ENCODE data around the gene MORC4. TPM values are rescaled to one million over a fixed set of nuclear protein-coding genes. Genes with fewer than 3 reads are reported as not detected.

Gene MORC4
- total RNA-seq, 1 donor from 2014 or later = 26.0 TPM

- Mint-ChIP-seq H3K4me3 (ENCODE audit: unreplicated experiment) (no peak overlapping the region), H3K27me3 (ENCODE audit: low read depth, unreplicated experiment) (peaks cover 2% of the 10 kb centered on the region), H3K4me1 (ENCODE audit: low read depth, unreplicated experiment) (no peaks in the 10 kb centered on the region), H3K36me3 (ENCODE audit: low read depth, unreplicated experiment) (no peaks in the 10 kb centered on the region), H3K27ac (ENCODE audit: unreplicated experiment) (no peak overlapping the region), H3K9me3 (ENCODE audit: unreplicated experiment) (no peaks in the 10 kb centered on the region)
- FAIRE-seq (peak; percentile 73), DNase-seq (ENCODE audit: low read depth) (peak; percentile 2)
- Histone ChIP-seq H3K79me2 (ENCODE audit: insufficient read depth, low read length) (no peaks in the 10 kb centered on the region), H3K27ac (ENCODE audit: low read depth, low read length) (no peak overlapping the region), H3K36me3 (ENCODE audit: insufficient read depth, low read length) (no peaks in the 10 kb centered on the region), H2AFZ (ENCODE audit: low read depth, low read length) (no peak overlapping the region), H3K4me1 (ENCODE audit: insufficient read depth, low read length) (no peaks in the 10 kb centered on the region), H3K9ac (ENCODE audit: low read length) (no peak overlapping the region), H3K4me2 (ENCODE audit: low read length) (no peak overlapping the region), H3K27me3 (ENCODE audit: insufficient read depth, low read length) (no peaks in the 10 kb centered on the region), H3K9me3 (ENCODE audit: insufficient read depth, low read depth, low read length) (no peaks in the 10 kb centered on the region), H4K20me1 (ENCODE audit: insufficient read depth, low read length) (no peaks in the 10 kb centered on the region), H3K4me3 (ENCODE audit: insufficient read depth, low read depth, low read length) (no peak overlapping the region)
- TF ChIP-seq EZH2 (IDR thresholded peaks at IDR 0.05; ENCODE audit: insufficient read depth, low read length) = no peak
- TF ChIP-seq, protein P1, sequence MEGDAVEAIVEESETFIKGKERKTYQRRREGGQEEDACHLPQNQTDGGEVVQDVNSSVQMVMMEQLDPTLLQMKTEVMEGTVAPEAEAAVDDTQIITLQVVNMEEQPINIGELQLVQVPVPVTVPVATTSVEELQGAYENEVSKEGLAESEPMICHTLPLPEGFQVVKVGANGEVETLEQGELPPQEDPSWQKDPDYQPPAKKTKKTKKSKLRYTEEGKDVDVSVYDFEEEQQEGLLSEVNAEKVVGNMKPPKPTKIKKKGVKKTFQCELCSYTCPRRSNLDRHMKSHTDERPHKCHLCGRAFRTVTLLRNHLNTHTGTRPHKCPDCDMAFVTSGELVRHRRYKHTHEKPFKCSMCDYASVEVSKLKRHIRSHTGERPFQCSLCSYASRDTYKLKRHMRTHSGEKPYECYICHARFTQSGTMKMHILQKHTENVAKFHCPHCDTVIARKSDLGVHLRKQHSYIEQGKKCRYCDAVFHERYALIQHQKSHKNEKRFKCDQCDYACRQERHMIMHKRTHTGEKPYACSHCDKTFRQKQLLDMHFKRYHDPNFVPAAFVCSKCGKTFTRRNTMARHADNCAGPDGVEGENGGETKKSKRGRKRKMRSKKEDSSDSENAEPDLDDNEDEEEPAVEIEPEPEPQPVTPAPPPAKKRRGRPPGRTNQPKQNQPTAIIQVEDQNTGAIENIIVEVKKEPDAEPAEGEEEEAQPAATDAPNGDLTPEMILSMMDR (IDR thresholded peaks at IDR 0.05; ENCODE audit: insufficient read depth, low read depth, low read length) = peak; percentile 42
Measured at GRCh38 chrX:107025545-107025944, 25.5 kb upstream of the MORC4 start.

DNA sequence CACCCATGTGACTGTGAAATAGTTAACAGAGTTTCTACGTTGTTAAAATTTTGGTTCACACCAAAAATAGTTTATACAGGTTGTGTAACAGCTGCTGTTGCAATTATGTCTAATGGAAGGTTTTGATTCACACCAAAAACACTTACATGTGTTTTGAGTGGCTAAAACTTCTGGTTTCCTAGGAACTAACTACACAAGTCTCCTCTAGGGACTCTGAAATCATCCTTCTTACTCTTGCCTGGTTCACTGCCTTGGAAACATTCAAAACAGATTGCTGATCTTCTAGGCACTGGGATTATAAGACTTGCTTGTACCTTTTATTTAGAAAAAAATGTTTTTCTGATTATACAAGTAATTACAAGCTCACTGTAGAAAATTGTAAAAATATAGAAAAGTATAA is 14.9 kb upstream of the MORC4 start:
- no peak for DNase-seq (ENCODE audit: low read depth)
- H3K79me2 ChIP-seq (ENCODE audit: insufficient read depth, low read length) = no peaks in the 10 kb centered on the region
- peaks cover 1% of the 10 kb centered on the region for H3K27me3 Mint-ChIP-seq (ENCODE audit: low read depth, unreplicated experiment)

DNA sequence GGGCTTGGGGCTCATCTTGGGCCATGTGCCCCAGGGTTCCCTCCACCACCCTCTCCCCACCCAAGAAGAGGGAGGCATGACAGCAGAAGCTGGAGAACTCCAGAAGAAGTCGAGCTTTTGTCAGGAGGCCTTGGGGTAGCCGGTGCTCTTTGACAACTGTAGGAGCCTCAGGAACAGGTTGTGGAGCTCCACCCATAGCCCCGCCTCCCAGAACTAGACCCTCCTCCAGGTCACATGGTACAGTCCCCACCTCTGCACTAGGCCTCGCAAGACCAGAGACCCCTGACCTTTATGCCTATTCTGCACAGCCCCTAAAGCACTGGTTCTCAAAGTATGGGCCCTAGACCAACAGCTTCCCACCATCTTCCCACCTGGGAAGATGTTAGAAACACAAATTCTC is 8.0 kb upstream of the MORC4 start:
- Mint-ChIP-seq H3K27me3 (ENCODE audit: low read depth, unreplicated experiment) (peaks cover 1% of the 10 kb centered on the region), H3K27ac (ENCODE audit: unreplicated experiment) (no peak overlapping the region), H3K36me3 (ENCODE audit: low read depth, unreplicated experiment) (no peaks in the 10 kb centered on the region), H3K4me3 (ENCODE audit: unreplicated experiment) (no peak overlapping the region), H3K9me3 (ENCODE audit: unreplicated experiment) (no peaks in the 10 kb centered on the region), H3K4me1 (ENCODE audit: low read depth, unreplicated experiment) (no peaks in the 10 kb centered on the region)
- no peak for TF ChIP-seq EZH2 (IDR thresholded peaks at IDR 0.05; ENCODE audit: insufficient read depth, low read length)
- TF ChIP-seq, protein P1 (IDR thresholded peaks at IDR 0.05; ENCODE audit: insufficient read depth, low read depth, low read length) = no peak
- FAIRE-seq = no peak
- Histone ChIP-seq H3K4me1 (ENCODE audit: insufficient read depth, low read length) (no peaks in the 10 kb centered on the region), H2AFZ (ENCODE audit: low read depth, low read length) (no peak overlapping the region), H3K79me2 (ENCODE audit: insufficient read depth, low read length) (no peaks in the 10 kb centered on the region), H4K20me1 (ENCODE audit: insufficient read depth, low read length) (no peaks in the 10 kb centered on the region), H3K9me3 (ENCODE audit: insufficient read depth, low read depth, low read length) (no peaks in the 10 kb centered on the region), H3K4me3 (ENCODE audit: insufficient read depth, low read depth, low read length) (no peak overlapping the region), H3K27me3 (ENCODE audit: insufficient read depth, low read length) (no peaks in the 10 kb centered on the region), H3K4me2 (ENCODE audit: low read length) (no peak overlapping the region), H3K9ac (ENCODE audit: low read length) (no peak overlapping the region), H3K36me3 (ENCODE audit: insufficient read depth, low read length) (no peaks in the 10 kb centered on the region), H3K27ac (ENCODE audit: low read depth, low read length) (no peak overlapping the region)
- DNase-seq (ENCODE audit: low read depth) = no peak

More for the DNA sequence above, 14.9 kb upstream of the MORC4 start:
- Mint-ChIP-seq H3K4me1 (ENCODE audit: low read depth, unreplicated experiment) (no peaks in the 10 kb centered on the region), H3K9me3 (ENCODE audit: unreplicated experiment) (no peaks in the 10 kb centered on the region), H3K27ac (ENCODE audit: unreplicated experiment) (no peak overlapping the region), H3K4me3 (ENCODE audit: unreplicated experiment) (no peak overlapping the region), H3K36me3 (ENCODE audit: low read depth, unreplicated experiment) (no peaks in the 10 kb centered on the region)
- Histone ChIP-seq H4K20me1 (ENCODE audit: insufficient read depth, low read length) (no peaks in the 10 kb centered on the region), H3K9me3 (ENCODE audit: insufficient read depth, low read depth, low read length) (no peaks in the 10 kb centered on the region), H3K9ac (ENCODE audit: low read length) (no peak overlapping the region), H3K4me2 (ENCODE audit: low read length) (no peak overlapping the region), H3K36me3 (ENCODE audit: insufficient read depth, low read length) (no peaks in the 10 kb centered on the region), H3K27ac (ENCODE audit: low read depth, low read length) (no peak overlapping the region), H3K4me3 (ENCODE audit: insufficient read depth, low read depth, low read length) (no peak overlapping the region), H2AFZ (ENCODE audit: low read depth, low read length) (no peak overlapping the region), H3K4me1 (ENCODE audit: insufficient read depth, low read length) (no peaks in the 10 kb centered on the region), H3K27me3 (ENCODE audit: insufficient read depth, low read length) (no peaks in the 10 kb centered on the region)
- no peak for TF ChIP-seq EZH2 (IDR thresholded peaks at IDR 0.05; ENCODE audit: insufficient read depth, low read length)
- TF ChIP-seq, protein P1 (IDR thresholded peaks at IDR 0.05; ENCODE audit: insufficient read depth, low read depth, low read length) = no peak
- no peak for FAIRE-seq
